GM19463 (cell line): Measurements from ENCODE around the gene TCTN3.
"Not testable (repeated sequence)": the region's sequence is repeated elsewhere in the genome, so short reads cannot be mapped to it uniquely, and the experiment has no call there.

Experiments
- ATAC-seq: cut with Tn5 transposase; IDR thresholded peaks from one replicate; pipeline ENCODE4 v1.9.1; 2021; ENCODE audit warnings: mild to moderate bottlenecking, moderate library complexity; ENCODE audit not compliant: unreplicated experiment

TCTN3 gene

DNA sequence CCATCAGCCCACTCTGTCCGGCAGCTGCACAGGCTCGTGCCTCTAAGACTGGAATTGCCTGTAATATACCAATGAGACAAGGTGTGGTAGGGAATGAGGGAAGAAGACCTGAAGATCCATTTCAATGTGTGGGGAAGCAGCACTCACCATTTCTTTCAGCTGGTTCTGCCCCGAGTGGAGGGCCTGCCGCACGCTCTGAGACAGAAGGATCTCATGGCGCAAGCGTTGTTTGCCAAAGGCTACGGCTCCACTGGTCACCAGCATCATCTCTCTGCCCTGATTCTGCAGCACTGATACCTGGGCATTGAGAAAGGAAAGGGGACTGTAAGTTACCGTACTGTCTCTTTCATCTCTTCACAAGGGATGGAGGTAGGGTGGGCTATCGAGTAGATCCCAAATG lies 56.6 kb downstream of the TCTN3 start:
- no peak for ATAC-seq

- no peak for ATAC-seq
Observed at GRCh38 chr10:95635319-95635733, 58.4 kb downstream of the TCTN3 start.

- ATAC-seq = no peak
Observed at GRCh38 chr10:95628786-95629185, 64.9 kb downstream of the TCTN3 start.

DNA sequence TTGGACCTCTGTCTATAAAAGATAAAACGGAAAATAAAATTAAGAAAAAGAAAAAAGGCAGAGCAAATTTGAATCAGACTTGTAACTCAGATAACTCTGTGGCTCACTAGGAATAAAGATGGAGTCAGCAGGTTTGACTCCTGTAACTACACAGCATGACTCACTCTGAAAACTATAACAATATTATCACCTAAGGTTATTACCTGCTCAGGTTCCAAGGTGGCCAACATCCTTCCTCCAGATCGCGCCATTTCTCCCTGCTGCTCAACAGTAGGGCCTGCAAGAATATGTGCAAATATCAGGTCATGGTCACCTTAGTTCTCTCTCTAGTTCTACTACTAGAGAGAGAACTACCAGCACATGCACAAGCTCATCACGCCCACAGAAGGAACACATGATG lies 67.2 kb downstream of the TCTN3 start:
- no peak for ATAC-seq

- ATAC-seq = not testable (repeated sequence)
Observed at GRCh38 chr10:95620415-95620814, 73.3 kb downstream of the TCTN3 start.

DNA sequence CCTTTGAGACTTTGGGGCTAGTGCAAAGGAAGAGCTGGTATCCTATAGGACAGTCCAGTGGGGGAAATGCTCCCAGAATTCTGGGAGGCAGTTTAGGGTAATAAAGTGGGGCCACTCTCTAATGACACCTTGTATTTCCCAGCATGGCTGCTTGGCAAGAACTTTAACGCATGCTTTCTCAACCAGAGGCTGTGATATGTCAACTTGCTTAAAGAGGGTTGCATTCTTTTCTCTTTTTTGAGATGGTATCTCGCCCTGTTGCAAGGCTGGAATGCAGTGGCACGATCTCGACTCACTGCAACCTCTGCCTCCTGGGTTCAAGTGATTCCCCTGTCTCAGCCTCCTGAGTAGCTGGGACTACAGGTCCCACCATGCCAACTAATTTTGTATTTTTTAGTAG lies 75.6 kb downstream of the TCTN3 start:
- no peak for ATAC-seq

DNA sequence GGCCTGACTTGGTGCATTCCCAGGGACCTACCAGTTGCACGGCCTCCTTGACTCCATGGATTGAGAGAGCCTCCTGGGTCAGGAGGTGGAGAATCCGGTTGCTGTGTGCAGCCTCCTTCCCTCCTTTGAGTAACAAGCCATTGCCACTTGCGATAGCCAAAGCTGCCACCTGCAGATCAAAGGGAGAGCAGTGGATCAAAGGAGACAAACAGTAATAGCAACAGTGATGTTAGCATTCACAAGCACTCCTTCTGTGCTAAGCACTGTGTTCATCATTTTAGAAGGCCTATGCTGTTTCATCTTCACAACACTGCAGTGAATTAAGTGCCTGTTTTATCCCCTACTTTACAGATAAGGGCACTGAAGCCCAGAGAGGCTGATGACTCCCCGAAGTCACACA lies 77.3 kb downstream of the TCTN3 start:
- no peak for ATAC-seq
